Embryonic facial prominence (tissue), 1 donor: ENCODE results near the gene TBC1D2.

Experiments
- DNase-seq: peaks from one replicate; pipeline ENCODE4 v3.0.0-alpha.2; 2016; ENCODE audit errors: extremely low spot score

Gene TBC1D2

GRCh38 chr9:98168153-98168780, 87.2 kb downstream of the TBC1D2 start:
- no peak for DNase-seq

DNA sequence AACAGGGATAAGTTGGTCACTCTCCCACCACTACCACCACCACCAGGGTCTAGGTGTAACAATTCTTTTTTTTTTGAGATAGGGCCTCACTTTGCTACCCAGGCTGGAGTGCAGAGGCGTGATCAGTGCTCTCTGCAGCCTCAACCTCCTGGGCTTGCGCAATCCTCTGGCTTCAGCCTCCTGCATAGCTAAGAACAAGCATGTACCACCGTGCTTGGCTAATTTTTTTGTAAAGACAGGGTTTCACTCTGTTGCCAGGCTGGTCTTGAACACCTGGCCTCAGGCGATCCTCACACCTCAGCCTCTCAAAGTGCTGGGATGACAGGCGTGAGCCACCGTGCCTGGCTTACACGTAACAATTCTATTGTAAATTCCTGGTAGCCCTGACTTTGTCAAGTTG, 90.5 kb downstream of the TBC1D2 start:
- DNase-seq = no peak

DNA sequence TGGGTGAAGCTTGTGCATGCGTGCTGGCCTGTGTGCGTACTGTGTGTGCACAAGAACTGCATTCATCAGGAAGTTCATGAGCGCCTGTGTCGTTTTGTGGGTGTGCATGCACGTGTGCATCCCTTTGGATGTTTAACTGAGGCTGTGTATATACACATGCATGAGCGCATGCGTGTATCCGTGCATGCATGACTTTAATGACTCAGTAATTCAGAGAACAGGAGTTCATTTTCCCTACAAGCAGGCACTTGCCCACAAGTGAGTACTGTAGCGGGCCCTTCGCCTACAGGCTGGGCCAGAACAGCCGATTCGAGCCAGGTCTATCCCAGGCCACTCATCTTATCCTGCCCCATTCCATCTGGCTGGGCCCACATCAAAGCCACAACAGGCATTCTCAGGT, 92.8 kb downstream of the TBC1D2 start:
- no peak for DNase-seq

GRCh38 chr9:98161851-98162250, 93.6 kb downstream of the TBC1D2 start:
- no peak for DNase-seq

GRCh38 chr9:98159790-98160189, 95.7 kb downstream of the TBC1D2 start:
- DNase-seq = no peak

GRCh38 chr9:98159301-98159700, 96.1 kb downstream of the TBC1D2 start:
- DNase-seq = no peak

GRCh38 chr9:98158071-98158831, 97.2 kb downstream of the TBC1D2 start:
- DNase-seq = no peak

DNA sequence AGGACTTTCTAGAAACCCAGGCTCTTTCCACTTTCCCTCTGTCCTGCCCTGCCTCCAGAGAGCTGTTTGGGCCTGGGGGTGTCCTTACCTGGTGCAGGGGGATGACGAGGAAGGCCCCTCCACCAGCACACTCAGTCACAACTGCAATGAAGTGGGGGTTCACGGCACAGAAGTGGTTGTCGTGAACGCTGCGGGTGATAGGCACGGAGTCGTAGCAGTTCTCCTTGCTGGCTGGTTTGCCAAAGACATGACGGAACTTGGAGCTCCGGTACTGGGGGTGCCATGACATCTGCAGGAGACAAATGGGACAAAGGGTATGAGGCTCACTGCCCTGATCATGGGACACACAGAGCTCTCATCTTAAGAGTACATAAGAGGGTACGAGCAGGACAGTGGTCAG, 98.1 kb downstream of the TBC1D2 start:
- DNase-seq = no peak

GRCh38 chr9:98154678-98155077, 100.8 kb downstream of the TBC1D2 start:
- no peak for DNase-seq

- DNase-seq = no peak
Measured at GRCh38 chr9:98152526-98152925, 102.9 kb downstream of the TBC1D2 start.

- DNase-seq = no peak
Measured at GRCh38 chr9:98150721-98151120, 104.7 kb downstream of the TBC1D2 start.

DNA sequence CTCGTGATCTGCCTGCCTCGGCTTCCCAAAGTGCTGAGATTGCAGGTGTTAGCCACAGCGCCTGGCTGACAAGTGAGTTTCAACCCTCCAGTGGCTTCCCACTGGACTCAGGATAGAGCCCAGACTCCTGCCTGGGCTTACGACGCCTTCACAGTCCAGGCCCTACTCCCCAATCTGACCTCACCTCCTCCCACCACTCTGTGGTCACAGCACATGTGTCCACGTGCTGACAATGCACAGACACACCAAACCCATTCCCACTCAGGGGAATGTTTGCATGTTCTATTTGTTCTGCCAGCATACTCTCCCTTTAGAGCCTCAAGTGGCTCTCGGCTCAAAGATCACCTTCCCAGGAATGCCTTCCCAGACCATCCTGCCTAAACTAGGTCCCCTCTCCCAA, 105.3 kb downstream of the TBC1D2 start:
- DNase-seq = no peak

DNA sequence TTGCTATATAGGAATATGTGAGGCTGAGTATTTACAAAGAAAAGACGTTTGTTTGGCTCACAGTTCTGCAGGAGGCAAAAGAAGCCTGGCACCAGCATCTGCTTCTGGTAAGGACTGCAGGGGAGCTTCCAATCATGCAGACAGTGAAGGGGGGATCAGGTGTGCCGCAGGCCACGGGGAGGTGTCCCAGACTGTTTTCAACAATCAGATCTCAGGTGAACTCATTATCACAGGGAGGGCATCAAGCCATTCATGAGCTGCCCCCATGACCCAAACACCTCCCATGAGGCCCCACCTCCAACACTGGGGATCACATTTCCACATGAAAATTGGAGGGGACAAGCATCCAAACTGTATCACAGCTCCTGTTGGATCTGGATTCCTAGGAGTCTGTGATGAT, 106.0 kb downstream of the TBC1D2 start:
- no peak for DNase-seq
